Measurements from ENCODE around the gene FCGBP. TPM values are rescaled to one million over a fixed set of nuclear protein-coding genes. Genes with fewer than 3 reads are reported as not detected.

FCGBP gene
- total and polyA plus RNA-seq, 4 donors: 1.3 to 65.8 (median 26.5) TPM

DNA sequence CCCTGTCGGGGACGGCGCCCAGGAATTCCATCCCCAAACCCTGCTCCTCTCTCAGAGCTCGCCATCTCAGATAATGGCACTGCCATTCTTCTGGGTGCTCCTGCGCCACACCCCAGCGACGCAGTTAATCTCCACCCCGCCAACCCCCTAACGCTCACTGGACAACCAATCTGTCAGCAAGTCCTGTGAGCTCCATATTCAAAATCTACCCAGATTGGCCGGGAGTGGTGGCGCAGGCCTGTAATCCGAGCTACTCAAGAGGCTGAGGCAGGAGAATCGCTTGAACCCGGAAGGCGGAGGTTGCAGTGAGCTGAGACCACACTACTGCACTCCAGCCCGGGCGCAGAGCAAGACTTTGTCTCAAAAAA is 18.6 kb downstream of the FCGBP start:
- H3K4me3 ChIP-seq: no peak overlapping the region

DNA sequence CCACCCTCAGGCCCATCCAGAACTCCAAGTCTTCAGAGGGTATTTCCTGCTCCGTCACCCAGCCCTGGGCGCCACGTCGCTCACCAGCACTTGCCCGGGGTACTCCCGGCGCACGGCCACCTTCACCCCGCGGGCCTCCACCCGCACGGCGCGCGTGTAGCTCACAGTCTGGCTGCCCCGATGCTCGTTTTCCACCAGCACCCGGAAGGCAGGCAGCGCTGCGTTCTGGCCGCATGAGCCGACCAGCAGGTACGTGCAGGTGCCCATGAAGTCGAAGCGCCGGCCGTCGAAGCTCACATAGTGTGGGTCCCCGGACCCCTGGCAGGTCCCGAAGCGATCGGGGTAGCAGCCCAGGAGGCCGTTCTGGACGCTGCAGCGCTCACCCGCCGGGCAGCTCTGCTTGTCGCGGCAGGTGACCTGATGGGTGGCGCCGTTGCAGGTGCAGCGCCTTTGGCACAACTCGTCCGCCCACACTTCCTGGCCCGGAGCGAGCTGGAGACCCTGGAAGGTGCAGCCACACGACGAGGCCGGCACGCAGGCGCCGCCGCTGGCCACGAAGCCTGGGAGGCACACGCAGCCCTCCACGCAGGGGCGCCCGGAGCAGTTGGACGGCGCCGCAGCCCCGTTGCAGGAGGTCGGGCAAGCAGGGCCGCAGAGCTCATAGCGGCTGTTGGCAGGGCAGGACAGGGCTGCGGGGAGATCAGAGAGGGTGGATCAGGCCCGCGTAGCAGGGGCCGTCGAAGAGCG is 19.2 kb downstream of the FCGBP start:
- ATAC-seq (ENCODE audit: insufficient read depth, low FRiP score): no peak

More for the DNA sequence above, 18.6 kb downstream of the FCGBP start:
- 85 to 89% methylated on average over 17 of the region's 17 CpGs for WGBS, 2 donors
- ATAC-seq (ENCODE audit: insufficient read depth, low FRiP score) (no peak), DNase-seq (no peak)
- Histone ChIP-seq H3K9me3 (ENCODE audit: control insufficient read depth in 4 of 4, insufficient read depth in 3 of 4, low read length in 3 of 4) (peaks cover 0 to 8% (median 2%) of the 10 kb centered on the region in 4 donors), H3K27me3 (ENCODE audit: control insufficient read depth in 3 of 3, insufficient read depth in 3 of 3, low read length in 2 of 3) (peaks cover 0 to 4% (median 0%) of the 10 kb centered on the region in 3 donors), H3K9ac (ENCODE audit: insufficient read depth in 1 of 2, low read length in 2 of 2) (no peak overlapping the region), H3K4me1 (ENCODE audit: control insufficient read depth in 5 of 5, insufficient read depth in 5 of 5, low read length in 5 of 5) (peaks cover 0 to 1% (median 0%) of the 10 kb centered on the region in 5 donors), H3K27ac (ENCODE audit: low read depth in 1 of 2, low read length in 1 of 2) (no peak overlapping the region), H3K36me3 (ENCODE audit: control insufficient read depth in 4 of 4, insufficient read depth in 4 of 4, low read length in 4 of 4) (no peaks in the 10 kb centered on the region)
- TF ChIP-seq, protein P1, sequence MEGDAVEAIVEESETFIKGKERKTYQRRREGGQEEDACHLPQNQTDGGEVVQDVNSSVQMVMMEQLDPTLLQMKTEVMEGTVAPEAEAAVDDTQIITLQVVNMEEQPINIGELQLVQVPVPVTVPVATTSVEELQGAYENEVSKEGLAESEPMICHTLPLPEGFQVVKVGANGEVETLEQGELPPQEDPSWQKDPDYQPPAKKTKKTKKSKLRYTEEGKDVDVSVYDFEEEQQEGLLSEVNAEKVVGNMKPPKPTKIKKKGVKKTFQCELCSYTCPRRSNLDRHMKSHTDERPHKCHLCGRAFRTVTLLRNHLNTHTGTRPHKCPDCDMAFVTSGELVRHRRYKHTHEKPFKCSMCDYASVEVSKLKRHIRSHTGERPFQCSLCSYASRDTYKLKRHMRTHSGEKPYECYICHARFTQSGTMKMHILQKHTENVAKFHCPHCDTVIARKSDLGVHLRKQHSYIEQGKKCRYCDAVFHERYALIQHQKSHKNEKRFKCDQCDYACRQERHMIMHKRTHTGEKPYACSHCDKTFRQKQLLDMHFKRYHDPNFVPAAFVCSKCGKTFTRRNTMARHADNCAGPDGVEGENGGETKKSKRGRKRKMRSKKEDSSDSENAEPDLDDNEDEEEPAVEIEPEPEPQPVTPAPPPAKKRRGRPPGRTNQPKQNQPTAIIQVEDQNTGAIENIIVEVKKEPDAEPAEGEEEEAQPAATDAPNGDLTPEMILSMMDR (IDR thresholded peaks at IDR 0.05; ENCODE audit: control extremely low read depth, extremely low read depth): no peak

DNA sequence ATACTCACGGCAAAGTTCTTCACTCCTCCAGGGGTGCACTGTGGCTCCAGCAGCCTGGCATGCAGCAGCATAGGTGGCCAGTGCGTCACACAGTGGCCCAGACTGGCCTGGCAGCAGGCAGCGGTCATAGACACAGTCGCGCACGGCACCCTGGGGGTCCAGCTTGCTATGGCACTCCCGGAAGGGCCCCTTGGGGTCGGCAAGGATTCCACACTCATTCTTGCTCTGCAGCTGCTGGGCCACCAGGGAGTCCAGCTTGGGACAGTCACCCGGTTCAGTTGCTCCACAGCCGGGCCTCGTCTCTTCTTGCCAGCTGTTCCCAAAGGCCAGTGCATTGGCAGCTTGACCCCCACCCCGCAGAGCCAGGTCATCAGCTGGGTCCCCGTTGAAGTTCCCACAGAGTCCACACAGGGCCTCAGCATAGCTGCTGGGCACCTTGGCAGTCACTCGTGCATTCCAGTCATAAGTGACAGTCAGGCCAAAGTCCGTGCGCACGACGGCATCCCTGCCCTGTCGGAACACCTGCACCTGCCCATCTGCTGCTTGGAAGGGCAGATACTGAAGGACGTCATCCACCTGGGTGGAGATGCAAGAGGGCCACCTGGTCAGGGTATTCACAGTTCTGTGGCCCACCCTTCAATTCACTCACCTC is 20.6 kb downstream of the FCGBP start:
- DNase-seq (peak in 1 of 3 donors; percentile 9), ATAC-seq (ENCODE audit: insufficient read depth, low FRiP score) (no peak)
- Histone ChIP-seq H3K36me3 (ENCODE audit: control insufficient read depth in 4 of 4, insufficient read depth in 4 of 4, low read length in 4 of 4) (no peaks in the 10 kb centered on the region), H3K27ac (ENCODE audit: low read depth in 1 of 2, low read length in 1 of 2) (no peak overlapping the region), H3K9ac (ENCODE audit: insufficient read depth in 1 of 2, low read length in 2 of 2) (no peak overlapping the region), H3K4me3 (no peak overlapping the region), H3K9me3 (ENCODE audit: control insufficient read depth in 4 of 4, insufficient read depth in 3 of 4, low read length in 3 of 4) (peaks cover 0 to 8% (median 0%) of the 10 kb centered on the region in 4 donors), H3K27me3 (ENCODE audit: control insufficient read depth in 3 of 3, insufficient read depth in 3 of 3, low read length in 2 of 3) (peaks cover 0 to 4% (median 0%) of the 10 kb centered on the region in 3 donors), H3K4me1 (ENCODE audit: control insufficient read depth in 5 of 5, insufficient read depth in 5 of 5, low read length in 5 of 5) (peaks cover 0 to 1% (median 0%) of the 10 kb centered on the region in 5 donors)
- WGBS, 2 donors: 87 to 95% methylated on average over 20 of the region's 20 CpGs
- TF ChIP-seq, protein P1 (IDR thresholded peaks at IDR 0.05; ENCODE audit: control extremely low read depth, extremely low read depth): no peak

More for the DNA sequence above, 19.2 kb downstream of the FCGBP start:
- Histone ChIP-seq H3K9me3 (ENCODE audit: control insufficient read depth in 4 of 4, insufficient read depth in 3 of 4, low read length in 3 of 4) (peaks cover 0 to 8% (median 2%) of the 10 kb centered on the region in 4 donors), H3K4me1 (ENCODE audit: control insufficient read depth in 5 of 5, insufficient read depth in 5 of 5, low read length in 5 of 5) (peaks cover 0 to 1% (median 0%) of the 10 kb centered on the region in 5 donors), H3K4me3 (no peak overlapping the region), H3K9ac (ENCODE audit: insufficient read depth in 1 of 2, low read length in 2 of 2) (no peak overlapping the region), H3K27me3 (ENCODE audit: control insufficient read depth in 3 of 3, insufficient read depth in 3 of 3, low read length in 2 of 3) (peaks cover 0 to 4% (median 0%) of the 10 kb centered on the region in 3 donors), H3K36me3 (ENCODE audit: control insufficient read depth in 4 of 4, insufficient read depth in 4 of 4, low read length in 4 of 4) (no peaks in the 10 kb centered on the region), H3K27ac (ENCODE audit: low read depth in 1 of 2, low read length in 1 of 2) (no peak overlapping the region)
- DNase-seq: peak in 1 of 3 donors; percentile 11
- TF ChIP-seq, protein P1 (IDR thresholded peaks at IDR 0.05; ENCODE audit: control extremely low read depth, extremely low read depth): no peak
- 41 to 66% methylated on average over 49 to 71 of the region's 71 CpGs for WGBS, 2 donors
